HepG2 (cell line): ENCODE data around the gene LAMC3. TPM values are rescaled to one million over a fixed set of nuclear protein-coding genes. Genes with fewer than 3 reads are reported as not detected.

Source experiments
- ZFP90 ChIP-seq: sonication (generic); formaldehyde crosslinking; IDR thresholded peaks from 2 replicates; pipeline ENCODE4 v1.8.0; 2022; ENCODE audit warnings: missing genetic modification reagents, mild to moderate bottlenecking, inconsistent platforms, borderline replicate concordance
- ZNF34 ChIP-seq: sonication (generic); formaldehyde crosslinking; IDR thresholded peaks from 2 replicates; pipeline ENCODE4 v1.4.0; 2020; ENCODE audit warnings: mild to moderate bottlenecking, missing genetic modification reagents, borderline replicate concordance
- polyA plus RNA-seq, 8 experiments: library from polyadenylated mRNA; depleted of rRNA in 3 of 8; stranded (reverse) in 7 of 8; unstranded in 1 of 8; fragments of >200 nt; fragmentation: Illumina TruSeq in 4 of 8; extraction: Trizol in 4 of 8; gene quantifications; 2 replicates each; pipeline versions ENCODE4 v1.2.1 to v1.2.3, GENCODE V29; 2011 to 2016; ENCODE audit warnings: low read depth in 4 of 8, missing spikeins in 1 of 8, mixed read lengths in 1 of 8; ENCODE audit not compliant: insufficient read depth in 1 of 8
- small RNA-seq, 3 experiments: library from RNA; depleted of rRNA; stranded (forward); fragments of <200 nt; gene quantifications; one replicate each; pipeline ENCODE3, GENCODE V24; 2012; ENCODE audit warnings: low read depth in 2 of 3, low replicate concordance in 1 of 3; ENCODE audit not compliant: insufficient read length in 3 of 3, insufficient read depth in 2 of 3
- total RNA-seq, 5 experiments: library from RNA; depleted of rRNA; stranded (reverse); fragments of >200 nt; fragmentation: Illumina TruSeq; extraction: Trizol; gene quantifications; 2 replicates each; pipeline ENCODE4 v1.2.3, GENCODE V29; 2016; ENCODE audit warnings: low read depth in 1 of 5

The LAMC3 gene
- total and polyA plus RNA-seq, 2 of the 13 experiments (the other 11 are each of a cell fraction or from before 2014, with no cell fraction given) = 0.07 to 0.57 TPM

DNA sequence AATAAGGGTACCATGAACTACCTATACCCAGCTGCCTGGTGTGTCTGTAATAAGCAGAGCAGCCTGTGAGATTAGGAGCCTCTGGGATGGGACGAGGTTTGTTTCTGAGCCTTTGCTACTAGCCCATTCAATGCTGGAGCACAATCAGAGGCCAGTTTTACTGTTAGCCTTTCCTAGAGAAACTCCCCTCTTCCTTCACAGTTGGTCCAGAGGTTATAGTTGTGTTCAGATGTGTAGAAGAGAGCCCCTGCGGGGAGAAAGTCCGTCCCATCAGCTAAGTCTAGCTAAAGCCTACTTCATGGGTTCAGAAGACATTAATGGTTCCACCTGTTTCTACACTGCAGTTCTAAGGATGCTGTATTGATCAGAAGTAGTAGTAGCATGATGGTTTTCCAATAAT is 133.2 kb downstream of the LAMC3 start (continued):
- TF ChIP-seq ZNF34 (CRISPR knock-in tag) = no peak
- TF ChIP-seq ZFP90 (CRISPR knock-in tag) = no peak

Small RNA genes lying within 50 kb of the gene (small RNA-seq; reads per million reads assigned to genes)
- 0 reads per million in 3 experiments for gene RF00322
- gene RNU6-881P = 0 reads per million in 3 experiments

Other genes with a start within 250 kb of the LAMC3 start
- 19.3 and 20.4 TPM in 2 replicates for gene ABL1, start 173.9 kb upstream of the LAMC3 start, total RNA-seq (2016; rRNA removed; fragmentation: Illumina TruSeq; extraction: Trizol)
- gene ABL1, start 173.9 kb upstream of the LAMC3 start, polyA plus RNA-seq (2011; rRNA removed) = 10.8 and 14.1 TPM in 2 replicates
- not detected in 2 replicates for gene QRFP, start 112.4 kb upstream of the LAMC3 start, total RNA-seq (2016; rRNA removed; fragmentation: Illumina TruSeq; extraction: Trizol)
- not detected in 2 replicates for gene QRFP, start 112.4 kb upstream of the LAMC3 start, polyA plus RNA-seq (2011; rRNA removed)
- 0.89 TPM in 1 of 2 replicates, not detected in the other for gene FIBCD1, start 69.9 kb upstream of the LAMC3 start, total RNA-seq (2016; rRNA removed; fragmentation: Illumina TruSeq; extraction: Trizol)
- 0.55 and 1.3 TPM in 2 replicates for gene FIBCD1, start 69.9 kb upstream of the LAMC3 start, polyA plus RNA-seq (2011; rRNA removed)
- 36.5 and 42.7 TPM in 2 replicates for gene AIF1L, start 87.4 kb downstream of the LAMC3 start, total RNA-seq (2016; rRNA removed; fragmentation: Illumina TruSeq; extraction: Trizol)
- 12.1 and 12.4 TPM in 2 replicates for gene AIF1L, start 87.4 kb downstream of the LAMC3 start, polyA plus RNA-seq (2011; rRNA removed)
- gene NUP214, start 116.4 kb downstream of the LAMC3 start, total RNA-seq (2016; rRNA removed; fragmentation: Illumina TruSeq; extraction: Trizol) = 16.0 and 30.5 TPM in 2 replicates
- gene NUP214, start 116.4 kb downstream of the LAMC3 start, polyA plus RNA-seq (2011; rRNA removed) = 8.4 and 9.4 TPM in 2 replicates